A673 (cell line): ENCODE results near the gene HDAC4. TPM values are rescaled to one million over a fixed set of nuclear protein-coding genes. Genes with fewer than 3 reads are reported as not detected.

Experiments
- BruUV-seq: library from RNA; stranded (reverse); fragments of 400-500 nt; replicated peaks from 2 replicates; lab custom pipeline; 2021; lab: Mats Ljungman, UMichigan
- CTCF ChIA-PET: fragments of 300-600 bp; sonication (Branson Sonifier 250); formaldehyde crosslinking; loops from one replicate; lab custom pipeline; 2022; ENCODE audit warnings: antibody characterized with exemption; lab: Charles Lee
- POLR2A ChIA-PET: fragments of 300-600 bp; sonication (Branson Sonifier 250); formaldehyde crosslinking; loops from one replicate; lab custom pipeline; 2022; ENCODE audit warnings: antibody characterized with exemption; ENCODE audit not compliant: low non-redundant PET; lab: Charles Lee
- DNase-seq: peaks from one replicate; pipeline ENCODE4 v3.0.0-alpha.2; 2015; ENCODE audit warnings: low spot score
- H3K27ac ChIP-seq: fragments of 200-600 bp; sonication (generic); 2 replicates; pipeline ENCODE4 v1.5.1; 2016; ENCODE audit warnings: mixed run types, low read depth, mild to moderate bottlenecking, mixed read lengths, antibody characterized with exemption, low read length; ENCODE audit not compliant: poor library complexity, severe bottlenecking
- H3K27me3 ChIP-seq: fragments of 200-600 bp; sonication (generic); replicated peaks from 2 replicates; pipeline ENCODE4 v1.6.1; 2017; ENCODE audit warnings: mixed run types, low read depth, mild to moderate bottlenecking, mixed read lengths, antibody characterized with exemption, low read length; ENCODE audit not compliant: insufficient read depth, poor library complexity
- H3K36me3 ChIP-seq: fragments of 200-600 bp; sonication (generic); 2 replicates; pipeline ENCODE4 v1.6.1; 2016; ENCODE audit warnings: mixed run types, mild to moderate bottlenecking, mixed read lengths, antibody characterized with exemption, low read length; ENCODE audit not compliant: insufficient read depth, poor library complexity, severe bottlenecking
- H3K4me1 ChIP-seq: fragments of 200-600 bp; sonication (generic); 2 replicates; pipeline ENCODE4 v1.6.1; 2017; ENCODE audit warnings: mixed run types, mild to moderate bottlenecking, mixed read lengths, antibody characterized with exemption, low read length; ENCODE audit not compliant: insufficient read depth, poor library complexity, severe bottlenecking
- H3K4me3 ChIP-seq: fragments of 200-600 bp; sonication (generic); 2 replicates; pipeline ENCODE4 v1.5.1; 2016; ENCODE audit warnings: low read depth, mixed run types, mild to moderate bottlenecking, mixed read lengths, low read length; ENCODE audit not compliant: poor library complexity, severe bottlenecking
- H3K9me3 ChIP-seq: fragments of 200-600 bp; sonication (generic); 2 replicates; pipeline ENCODE4 v1.6.1; 2016; ENCODE audit warnings: mixed run types, low read depth, mild to moderate bottlenecking, mixed read lengths, antibody characterized with exemption, low read length; ENCODE audit not compliant: poor library complexity, severe bottlenecking
- CTCF ChIP-seq: fragments of 300-800, 200-600 bp; sonication (generic); conservative IDR thresholded peaks from 2 replicates; pipeline ENCODE4 v1.5.1; 2017; ENCODE audit warnings: low read depth, mild to moderate bottlenecking, antibody characterized with exemption, low read length, moderate library complexity, mixed read lengths
- EZH2 ChIP-seq: fragments of 200-600 bp; sonication (generic); IDR thresholded peaks from 2 replicates; pipeline ENCODE4 v1.6.1; 2017; ENCODE audit warnings: borderline replicate concordance, low read depth, mild to moderate bottlenecking, mixed read lengths, antibody characterized with exemption, low read length; ENCODE audit not compliant: poor library complexity, severe bottlenecking
- intact Hi-C: fragments of 100-400 bp; cut with micrococcal nuclease; formaldehyde crosslinking; loops from one replicate; pipeline ENCODE4 v1.10.0; 2022; ENCODE audit not compliant: unreplicated experiment
- total RNA-seq: library from RNA; stranded (reverse); gene quantifications from 2 replicates; pipeline ENCODE4 v1.2.3, GENCODE V29; 2021

The HDAC4 gene
- total RNA-seq, 1 experiment from 2014 or later, result 40.0 TPM

- ChIA-PET CTCF (no interaction called here), POLR2A (no interaction called here)
- BruUV-seq, result no TSS peak
- Histone ChIP-seq H3K9me3 (no peaks in the 10 kb centered on the region), H3K4me3 (no peak overlapping the region), H3K36me3 (no peaks in the 10 kb centered on the region), H3K27me3 (no peaks in the 10 kb centered on the region), H3K27ac (no peak overlapping the region), H3K4me1 (no peaks in the 10 kb centered on the region)
- intact Hi-C loops, result no loop called here
- TF ChIP-seq CTCF (no peak), EZH2 (no peak)
- DNase-seq, result no peak
Measured at GRCh38 chr2:239179851-239180371, 220.9 kb downstream of the HDAC4 start.

GRCh38 chr2:239178954-239179353 lies 221.9 kb downstream of the HDAC4 start:
- no peak overlapping the region for H3K4me3 ChIP-seq
- no peak for DNase-seq
- H3K27ac ChIP-seq, result no peak overlapping the region
- H3K9me3 ChIP-seq, result no peaks in the 10 kb centered on the region
- no peaks in the 10 kb centered on the region for H3K27me3 ChIP-seq
- intact Hi-C loops, result no loop called here
- no peaks in the 10 kb centered on the region for H3K4me1 ChIP-seq
- no peak for TF ChIP-seq EZH2
- TF ChIP-seq CTCF, result no peak
- ChIA-PET POLR2A (no interaction called here), CTCF (no interaction called here)
- H3K36me3 ChIP-seq, result no peaks in the 10 kb centered on the region
- BruUV-seq, result no TSS peak

- Histone ChIP-seq H3K4me3 (no peak overlapping the region), H3K27ac (no peak overlapping the region), H3K4me1 (no peaks in the 10 kb centered on the region), H3K27me3 (no peaks in the 10 kb centered on the region), H3K36me3 (no peaks in the 10 kb centered on the region), H3K9me3 (no peaks in the 10 kb centered on the region)
- ChIA-PET POLR2A (no interaction called here), CTCF (no interaction called here)
- no peak for TF ChIP-seq CTCF
- no peak for TF ChIP-seq EZH2
- intact Hi-C loops, result no loop called here
- no TSS peak for BruUV-seq
- DNase-seq, result no peak
Measured at GRCh38 chr2:239178484-239178883, 222.3 kb downstream of the HDAC4 start.
